GM19372 (cell line): Measurements from ENCODE around the gene HAUS2.

Source experiments
- ATAC-seq: cut with Tn5 transposase; IDR thresholded peaks from one replicate; pipeline ENCODE4 v1.9.1; 2021; ENCODE audit warnings: mild to moderate bottlenecking, low read depth, moderate library complexity; ENCODE audit not compliant: unreplicated experiment

HAUS2 gene

DNA sequence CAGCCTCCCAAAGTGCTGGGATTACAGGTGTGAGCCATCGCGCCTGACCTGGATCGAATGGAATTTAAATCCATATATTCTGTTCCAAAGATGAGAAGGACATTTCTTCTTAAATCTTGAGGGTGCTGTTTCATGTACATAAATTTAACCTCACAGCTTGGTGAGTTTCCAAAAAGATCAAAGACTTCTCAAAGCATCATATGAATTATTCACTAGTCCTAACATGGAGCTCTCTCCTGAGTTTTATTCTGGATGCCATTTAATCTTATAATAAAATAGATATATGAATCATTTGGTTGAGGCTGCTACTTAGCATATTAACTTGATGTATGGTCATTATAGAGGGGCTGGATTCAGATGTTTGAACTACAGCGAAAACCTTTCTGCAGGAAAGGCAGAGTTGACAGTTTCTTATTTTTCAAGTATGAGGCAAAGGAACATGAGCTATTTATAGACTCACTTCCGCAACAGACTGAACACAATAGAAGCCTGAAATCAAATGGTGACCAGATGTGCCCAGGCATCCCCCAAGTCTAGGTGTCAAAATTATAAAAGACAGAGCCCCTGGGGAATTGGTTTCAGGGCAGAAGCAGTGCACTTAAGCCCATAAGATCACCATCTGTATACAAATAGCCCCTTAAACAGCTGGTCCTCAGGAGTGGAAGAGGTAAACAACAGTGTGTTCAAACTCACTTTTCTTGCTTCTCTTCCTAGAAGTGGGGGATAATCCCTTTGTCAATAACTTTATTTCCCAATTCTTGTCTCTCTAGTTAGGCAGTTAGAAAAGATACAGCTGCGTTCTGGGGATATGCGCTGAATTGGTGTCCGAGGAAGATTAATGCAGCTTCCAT, 56.5 kb downstream of the HAUS2 start:
- no peak for ATAC-seq

DNA sequence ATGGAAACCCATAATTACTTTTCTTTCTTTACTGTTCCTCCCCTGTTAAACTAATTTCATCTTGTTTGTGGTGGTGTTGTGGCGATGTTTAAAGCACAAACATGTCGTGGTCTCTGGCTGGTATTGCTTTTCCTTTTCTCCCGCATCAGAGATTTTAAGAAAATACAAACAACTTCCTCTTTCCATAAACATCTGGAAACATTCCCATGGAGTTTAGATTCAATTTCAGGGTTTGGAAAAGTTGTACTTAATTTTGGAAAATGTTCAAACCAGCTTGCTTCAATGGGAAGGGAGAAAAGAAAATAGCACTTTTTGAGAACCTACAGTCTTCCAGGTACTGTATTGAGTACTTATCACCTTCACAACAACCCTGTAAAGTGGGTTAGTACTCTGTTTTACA, 57.2 kb downstream of the HAUS2 start:
- ATAC-seq = no peak

DNA sequence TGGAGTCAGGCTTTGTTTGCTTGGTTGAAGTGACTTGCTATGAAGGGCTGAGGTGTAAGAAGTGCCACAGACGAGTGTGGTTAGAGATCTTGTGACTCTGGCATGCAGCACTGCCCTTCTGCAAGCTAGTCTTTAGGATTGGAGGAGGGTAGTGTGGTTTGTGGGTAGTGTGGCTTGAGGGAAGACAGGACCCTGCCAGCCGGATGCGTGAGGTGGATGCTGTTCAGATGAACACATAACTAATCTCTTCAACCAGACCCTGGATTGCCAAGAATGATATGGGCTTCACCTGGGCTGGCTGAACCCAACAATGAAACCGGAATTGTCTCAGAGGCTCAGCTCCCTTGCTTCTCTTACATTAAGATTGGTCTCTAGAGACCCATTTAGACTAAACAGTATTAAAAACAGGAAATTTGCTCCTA, 59.5 kb downstream of the HAUS2 start:
- no peak for ATAC-seq

DNA sequence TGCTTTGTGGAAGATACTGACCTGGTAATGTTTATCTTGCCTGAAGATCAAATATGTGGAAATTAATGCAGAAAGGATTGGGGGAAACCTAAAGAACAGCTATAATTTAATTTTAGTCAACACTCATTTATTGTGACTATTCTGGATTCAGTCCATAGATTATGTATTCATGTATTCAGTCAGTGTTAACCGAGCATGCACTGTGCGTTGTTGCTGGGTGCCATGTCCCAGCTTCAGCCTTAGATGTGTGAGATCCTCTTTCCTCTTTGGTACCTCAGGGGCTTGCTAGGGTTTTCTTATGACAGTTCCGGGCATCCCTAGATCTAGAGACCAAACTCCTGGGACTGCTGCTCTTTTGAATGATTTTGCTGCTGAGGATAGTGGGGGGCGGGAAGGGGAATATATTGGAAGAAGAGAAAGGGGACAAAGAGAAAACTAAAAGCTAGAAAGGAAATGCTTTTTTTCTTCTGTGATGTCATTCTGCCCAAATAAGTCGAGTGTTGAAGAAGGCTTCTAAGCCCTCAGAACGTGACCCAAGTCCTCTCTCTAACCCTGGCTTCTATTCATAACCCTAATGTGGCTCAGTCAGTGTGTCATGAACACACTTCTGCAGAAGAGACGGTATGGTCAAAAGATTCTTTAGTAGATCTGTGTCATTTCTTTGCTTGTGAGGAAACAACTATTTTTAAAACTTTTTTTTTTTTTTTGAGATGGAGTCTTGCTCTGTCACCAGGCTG, 60.3 kb downstream of the HAUS2 start:
- ATAC-seq = no peak

DNA sequence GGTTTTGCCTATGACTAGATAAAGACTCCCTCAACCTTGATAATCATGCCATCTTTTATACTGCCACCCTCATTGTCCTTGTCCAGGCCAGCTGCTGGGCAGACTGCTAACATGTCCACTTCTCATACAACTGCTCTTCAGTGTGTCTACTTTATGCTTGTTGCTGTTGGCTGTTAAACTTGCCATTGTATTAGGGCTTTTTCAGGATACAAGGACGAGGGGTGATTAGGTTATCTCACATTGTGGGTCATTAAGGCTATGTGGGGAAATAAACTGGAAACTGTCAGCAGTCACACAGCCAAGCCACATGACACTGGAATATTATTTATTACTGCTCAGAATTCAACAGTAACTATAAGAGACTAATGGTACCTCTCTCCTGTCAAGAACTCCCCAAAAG, 62.9 kb downstream of the HAUS2 start:
- ATAC-seq = no peak

DNA sequence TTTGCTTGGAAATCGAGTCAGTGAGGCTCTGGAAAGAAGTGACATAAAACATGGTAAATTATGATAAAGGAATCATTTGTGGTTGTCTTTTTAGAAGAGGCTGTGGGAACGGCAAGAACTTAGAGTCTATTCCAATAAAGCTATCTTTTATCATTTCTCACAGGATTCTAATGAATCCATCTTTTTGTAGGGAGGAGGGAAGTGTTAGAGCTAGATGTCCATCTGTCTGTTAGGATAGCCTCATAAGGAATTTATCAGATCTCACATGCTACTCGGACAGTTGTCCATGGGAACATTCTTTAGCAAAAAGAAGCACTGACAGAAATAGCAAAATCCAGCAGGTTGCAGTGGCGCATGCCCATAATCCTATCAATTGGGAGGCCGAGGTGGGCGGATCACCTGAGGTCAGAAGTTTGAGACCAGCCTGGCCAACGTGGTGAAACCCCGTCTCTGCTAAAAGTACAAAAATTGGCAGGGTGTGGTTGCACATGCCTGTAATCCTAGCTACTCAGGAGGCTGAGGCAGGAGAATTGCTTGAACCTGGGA, 63.8 kb downstream of the HAUS2 start:
- ATAC-seq = no peak

DNA sequence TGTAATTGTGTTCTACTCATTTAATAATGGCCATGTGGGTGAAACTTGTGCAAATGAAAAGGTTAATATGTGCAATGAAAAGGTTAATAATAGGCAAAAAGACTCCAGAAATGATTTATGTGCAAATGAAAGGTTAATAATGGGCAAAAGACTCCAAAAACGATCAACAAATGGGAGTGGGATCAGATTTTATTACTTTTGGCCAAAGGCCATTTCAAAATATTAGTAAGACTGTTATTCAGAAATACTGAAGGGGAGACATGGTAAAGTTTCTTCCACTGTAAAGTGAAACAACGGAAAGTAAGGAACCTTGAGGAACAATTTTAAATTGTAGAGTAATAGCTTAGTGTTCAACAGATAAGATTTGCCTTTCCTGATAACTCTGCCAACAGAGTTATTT, 67.5 kb downstream of the HAUS2 start:
- ATAC-seq = no peak
